GM15510 (cell line): ENCODE results near the gene JARID2.

Experiments
- POLR2A ChIP-seq: IDR thresholded peaks from 3 replicates; pipeline ENCODE4 v1.6.1; 2011; ENCODE audit warnings: borderline replicate concordance; ENCODE audit not compliant: insufficient read length; ENCODE audit errors: extremely low read depth

The JARID2 gene

GRCh38 chr6:15269011-15269410, 23.1 kb downstream of the JARID2 start:
- no peak for TF ChIP-seq POLR2A

- TF ChIP-seq POLR2A = no peak
These were observed 23.8 kb downstream of the JARID2 start for GRCh38 chr6:15269619-15270018.

DNA sequence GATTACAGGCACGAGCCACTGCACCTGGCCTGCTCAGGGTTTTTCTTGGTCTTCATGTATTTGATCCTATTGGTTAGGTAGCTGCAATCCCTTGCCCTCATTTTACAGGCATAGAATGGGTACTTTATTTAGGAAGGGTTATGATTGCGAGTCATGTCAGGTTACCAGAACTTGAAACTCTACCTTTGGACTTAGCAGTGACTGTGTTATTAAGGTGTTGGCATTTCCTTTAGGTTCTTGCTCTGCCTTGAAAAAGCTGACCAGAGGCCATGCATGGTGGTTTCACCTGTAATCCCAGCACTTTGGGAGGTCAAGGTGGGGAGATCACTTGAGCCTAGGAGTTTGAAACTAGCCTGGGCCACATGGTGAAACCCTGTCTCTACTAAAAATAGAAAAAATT, 24.5 kb downstream of the JARID2 start:
- no peak for TF ChIP-seq POLR2A

DNA sequence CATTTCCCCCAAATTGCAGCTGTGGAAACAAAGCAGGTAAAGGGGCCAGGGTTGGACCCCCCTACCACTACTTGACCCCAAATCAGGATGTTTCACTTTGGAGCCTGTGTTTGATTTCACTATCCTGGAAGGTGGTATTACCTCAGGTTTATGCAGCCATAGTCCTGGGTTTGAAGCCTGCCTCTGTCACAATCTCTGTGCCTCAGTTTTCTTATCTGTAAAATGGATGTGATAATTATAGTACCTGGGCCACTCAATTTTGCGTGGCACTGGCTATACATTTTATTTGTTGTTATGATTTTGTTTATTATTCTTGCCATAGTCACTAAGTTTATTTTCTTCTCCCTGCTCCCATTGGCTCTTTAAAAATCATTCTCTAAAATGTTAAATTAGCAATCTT, 26.7 kb downstream of the JARID2 start:
- no peak for TF ChIP-seq POLR2A

DNA sequence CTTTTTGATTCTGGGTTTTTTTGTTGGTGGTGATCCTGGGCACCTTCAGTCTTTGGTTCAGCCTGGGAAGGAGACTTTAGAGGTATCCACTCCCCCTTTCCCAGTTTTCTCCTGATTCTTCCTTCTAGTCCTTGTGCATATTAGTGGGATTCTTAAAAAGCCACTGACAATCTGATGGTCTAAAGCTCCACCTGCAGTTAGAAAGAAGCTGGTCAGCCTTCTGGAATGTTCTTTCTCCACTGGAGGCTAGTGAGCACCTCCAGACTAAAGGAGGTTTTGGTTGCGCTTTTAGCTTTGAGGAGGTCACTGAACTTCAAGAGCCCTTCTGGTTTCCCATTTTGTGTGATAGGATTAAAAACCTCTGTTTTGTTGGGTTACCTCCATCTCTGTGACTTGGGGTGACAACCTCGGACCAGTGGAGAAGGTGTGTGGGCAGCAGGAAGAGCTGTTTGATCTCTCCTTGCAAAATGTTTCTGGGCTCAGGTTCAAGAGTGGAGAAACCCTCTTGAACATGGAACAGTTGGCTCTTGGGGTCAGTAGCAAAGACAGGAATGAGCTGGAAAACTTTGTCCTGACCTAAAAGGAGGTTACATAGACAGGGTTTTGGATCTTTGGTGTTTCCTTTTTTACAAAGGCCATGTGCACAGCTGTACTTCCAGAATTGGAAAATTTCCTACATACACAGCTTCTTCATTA, 29.0 kb downstream of the JARID2 start:
- no peak for TF ChIP-seq POLR2A

GRCh38 chr6:15276036-15276985, 30.4 kb downstream of the JARID2 start:
- no peak for TF ChIP-seq POLR2A

GRCh38 chr6:15279047-15279661, 33.3 kb downstream of the JARID2 start:
- TF ChIP-seq POLR2A = no peak

- no peak for TF ChIP-seq POLR2A
These were observed 34.2 kb downstream of the JARID2 start for GRCh38 chr6:15280028-15280427.

GRCh38 chr6:15280961-15281360, 35.1 kb downstream of the JARID2 start:
- TF ChIP-seq POLR2A = no peak

GRCh38 chr6:15282334-15282733, 36.5 kb downstream of the JARID2 start:
- no peak for TF ChIP-seq POLR2A

DNA sequence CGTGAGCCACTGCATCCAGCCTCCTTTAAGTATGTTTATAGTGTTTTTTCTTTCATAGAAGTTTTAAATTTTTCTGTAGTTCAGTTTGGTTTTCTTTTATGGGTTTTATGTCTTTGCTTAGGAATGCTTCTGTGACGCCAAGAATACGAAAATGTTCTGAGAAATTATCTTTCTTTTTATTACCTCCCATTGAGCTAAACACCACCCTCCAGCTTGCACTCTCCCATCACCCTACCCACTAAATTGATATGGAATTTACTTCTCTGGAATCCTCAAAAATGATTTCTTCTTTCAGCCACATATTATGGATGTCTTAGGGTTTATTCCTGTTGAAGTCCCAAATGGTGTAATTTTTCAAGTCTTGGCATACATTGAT, 38.1 kb downstream of the JARID2 start:
- TF ChIP-seq POLR2A = no peak

GRCh38 chr6:15284743-15285142, 38.9 kb downstream of the JARID2 start:
- TF ChIP-seq POLR2A = no peak

GRCh38 chr6:15285682-15286294, 39.9 kb downstream of the JARID2 start:
- no peak for TF ChIP-seq POLR2A

- no peak for TF ChIP-seq POLR2A
These were observed 42.0 kb downstream of the JARID2 start for GRCh38 chr6:15287670-15288375.
